ENCODE results near the gene FGD2. TPM values are rescaled to one million over a fixed set of nuclear protein-coding genes. Genes with fewer than 3 reads are reported as not detected.

The FGD2 gene
- total and polyA plus RNA-seq, 3 experiments from 2014 or later: 0.53 to 1.3 (median 1.2) TPM

GRCh38 chr6:37077905-37078296 is 72.4 kb downstream of the FGD2 start:
- H3K4me3 Mint-ChIP-seq: no peak overlapping the region
- no peaks in the 10 kb centered on the region for H3K27me3 ChIP-seq (ENCODE audit: insufficient read depth, low read length, poor library complexity, severe bottlenecking)
- DNase-seq: no peak

More at GRCh38 chr6:37077905-37078296, 72.4 kb downstream of the FGD2 start:
- no peak overlapping the region for H3K27ac Mint-ChIP-seq
- Histone ChIP-seq H3K4me1 (ENCODE audit: insufficient read depth, low read length) (peaks cover 3% of the 10 kb centered on the region), H3K27ac (ENCODE audit: low read depth, low read length) (no peak overlapping the region), H3K36me3 (ENCODE audit: insufficient read depth, low read length) (no peaks in the 10 kb centered on the region), H3K4me3 (ENCODE audit: low read length) (no peak overlapping the region), H3K9me3 (ENCODE audit: low read length) (no peaks in the 10 kb centered on the region)
- H3K4me1 Mint-ChIP-seq: peaks cover 2 to 8% (median 4%) of the 10 kb centered on the region in 3 donors
- H3K36me3 Mint-ChIP-seq: no peaks in the 10 kb centered on the region
- H3K9me3 Mint-ChIP-seq: no peaks in the 10 kb centered on the region
- peaks cover 0 to 4% of the 10 kb centered on the region in 2 donors for H3K27me3 Mint-ChIP-seq
- ChIA-PET POLR2A (no interaction called here), CTCF (no interaction called here)

Other genes starting within 250 kb of the FGD2 start
- gene CPNE5, start 166.2 kb upstream of the FGD2 start, total RNA-seq: under 1 TPM; 0.29 to 0.59 TPM
- gene CPNE5, start 166.2 kb upstream of the FGD2 start, polyA plus RNA-seq: 0.44 TPM
- gene PPIL1, start 130.9 kb upstream of the FGD2 start, total RNA-seq: 10 to 100 TPM; 66.6 to 68.8 TPM
- 23.3 TPM for gene PPIL1, start 130.9 kb upstream of the FGD2 start, polyA plus RNA-seq
- gene C6orf89, start 119.7 kb upstream of the FGD2 start, total RNA-seq: 10 to 100 TPM; 37.4 to 40.0 TPM
- gene C6orf89, start 119.7 kb upstream of the FGD2 start, polyA plus RNA-seq: 51.6 TPM
- under 1 TPM; 0.20 to 0.37 TPM for gene PI16, start 50.9 kb upstream of the FGD2 start, total RNA-seq
- gene PI16, start 50.9 kb upstream of the FGD2 start, polyA plus RNA-seq: 13.6 TPM
- gene MTCH1, start 19.5 kb upstream of the FGD2 start, total RNA-seq: 100 to 1,000 TPM; 116 to 126 TPM
- 81.1 TPM for gene MTCH1, start 19.5 kb upstream of the FGD2 start, polyA plus RNA-seq
- gene PIM1, start 164.5 kb downstream of the FGD2 start, total RNA-seq: 10 to 100 TPM; 93.7 to 99.1 TPM
- 253 TPM for gene PIM1, start 164.5 kb downstream of the FGD2 start, polyA plus RNA-seq